ENCODE data around the gene RB1.
A peak's percentile ranks its signal among the peaks of the same experiment; 100 is the strongest.

The RB1 gene

DNA sequence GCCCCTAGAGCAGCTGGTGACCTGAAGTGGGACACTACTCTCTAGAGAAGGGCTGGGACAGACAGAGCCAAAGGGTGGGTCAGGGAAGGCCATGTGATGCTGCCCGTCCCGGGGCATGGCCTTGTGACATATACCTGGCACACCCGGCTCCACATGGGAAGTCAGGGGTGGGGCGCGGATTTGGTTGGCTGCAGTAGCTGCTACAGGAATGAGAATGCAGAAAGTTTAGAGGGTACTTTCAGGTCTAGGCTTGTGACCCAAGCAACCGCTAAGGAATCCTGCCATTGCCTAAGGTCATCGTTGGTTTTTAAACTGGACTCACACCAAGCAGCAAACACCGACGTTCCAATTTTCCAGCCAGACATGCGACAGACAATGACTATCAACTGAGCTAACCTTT is 203.5 kb downstream of the RB1 start:
- H3K36me3 ChIP-seq (ENCODE audit: control insufficient read depth in 2 of 2, insufficient read depth in 2 of 2, low read length in 2 of 2), result peaks cover 0 to 4% of the 10 kb centered on the region in 2 donors
- H3K9ac ChIP-seq (ENCODE audit: low read depth in 1 of 2, low read length in 2 of 2), result no peak overlapping the region
- no peaks in the 10 kb centered on the region for H3K27me3 ChIP-seq (ENCODE audit: control insufficient read depth in 2 of 2, insufficient read depth in 2 of 2, low read length in 2 of 2)
- H3K4me3 ChIP-seq (ENCODE audit: low read length in 2 of 2), result no peak overlapping the region
- H3K4me1 ChIP-seq (ENCODE audit: control insufficient read depth in 2 of 2, insufficient read depth in 2 of 2, low read length in 2 of 2), result peaks cover 0 to 7% of the 10 kb centered on the region in 2 donors
- H3K9me3 ChIP-seq (ENCODE audit: control insufficient read depth in 2 of 2, low read length in 2 of 2), result no peaks in the 10 kb centered on the region
- H3K27ac ChIP-seq (ENCODE audit: low read depth in 2 of 2, low read length in 2 of 2), result peak overlapping the region in 1 of 2 donors; percentile 77

GRCh38 chr13:48508011-48508410 is 204.5 kb downstream of the RB1 start:
- Histone ChIP-seq H3K9me3 (ENCODE audit: control insufficient read depth in 2 of 2, low read length in 2 of 2) (no peaks in the 10 kb centered on the region), H3K9ac (ENCODE audit: low read depth in 1 of 2, low read length in 2 of 2) (no peak overlapping the region), H3K4me3 (ENCODE audit: low read length in 2 of 2) (no peak overlapping the region), H3K36me3 (ENCODE audit: control insufficient read depth in 2 of 2, insufficient read depth in 2 of 2, low read length in 2 of 2) (peaks cover 0 to 4% of the 10 kb centered on the region in 2 donors), H3K4me1 (ENCODE audit: control insufficient read depth in 2 of 2, insufficient read depth in 2 of 2, low read length in 2 of 2) (peaks cover 0 to 7% of the 10 kb centered on the region in 2 donors), H3K27me3 (ENCODE audit: control insufficient read depth in 2 of 2, insufficient read depth in 2 of 2, low read length in 2 of 2) (no peaks in the 10 kb centered on the region), H3K27ac (ENCODE audit: low read depth in 2 of 2, low read length in 2 of 2) (no peak overlapping the region)

- no peaks in the 10 kb centered on the region for H3K9me3 ChIP-seq (ENCODE audit: control insufficient read depth in 2 of 2, low read length in 2 of 2)
- H3K27ac ChIP-seq (ENCODE audit: low read depth in 2 of 2, low read length in 2 of 2), result no peak overlapping the region
- H3K4me3 ChIP-seq (ENCODE audit: low read length in 2 of 2), result no peak overlapping the region
- peaks cover 0 to 4% of the 10 kb centered on the region in 2 donors for H3K36me3 ChIP-seq (ENCODE audit: control insufficient read depth in 2 of 2, insufficient read depth in 2 of 2, low read length in 2 of 2)
- no peaks in the 10 kb centered on the region for H3K27me3 ChIP-seq (ENCODE audit: control insufficient read depth in 2 of 2, insufficient read depth in 2 of 2, low read length in 2 of 2)
- H3K4me1 ChIP-seq (ENCODE audit: control insufficient read depth in 2 of 2, insufficient read depth in 2 of 2, low read length in 2 of 2), result peaks cover 0 to 7% of the 10 kb centered on the region in 2 donors
- H3K9ac ChIP-seq (ENCODE audit: low read depth in 1 of 2, low read length in 2 of 2), result no peak overlapping the region
Observed at GRCh38 chr13:48510698-48511097, 207.1 kb downstream of the RB1 start.

- Histone ChIP-seq H3K9me3 (ENCODE audit: control insufficient read depth in 2 of 2, low read length in 2 of 2) (no peaks in the 10 kb centered on the region), H3K27ac (ENCODE audit: low read depth in 2 of 2, low read length in 2 of 2) (no peak overlapping the region), H3K27me3 (ENCODE audit: control insufficient read depth in 2 of 2, insufficient read depth in 2 of 2, low read length in 2 of 2) (no peaks in the 10 kb centered on the region), H3K4me1 (ENCODE audit: control insufficient read depth in 2 of 2, insufficient read depth in 2 of 2, low read length in 2 of 2) (no peaks in the 10 kb centered on the region), H3K4me3 (ENCODE audit: low read length in 2 of 2) (no peak overlapping the region), H3K9ac (ENCODE audit: low read depth in 1 of 2, low read length in 2 of 2) (no peak overlapping the region), H3K36me3 (ENCODE audit: control insufficient read depth in 2 of 2, insufficient read depth in 2 of 2, low read length in 2 of 2) (peaks cover 0 to 4% of the 10 kb centered on the region in 2 donors)
Observed at GRCh38 chr13:48511621-48512230, 208.2 kb downstream of the RB1 start.

- no peak overlapping the region for H3K9ac ChIP-seq (ENCODE audit: low read depth in 1 of 2, low read length in 2 of 2)
- no peak overlapping the region for H3K27ac ChIP-seq (ENCODE audit: low read depth in 2 of 2, low read length in 2 of 2)
- H3K4me1 ChIP-seq (ENCODE audit: control insufficient read depth in 2 of 2, insufficient read depth in 2 of 2, low read length in 2 of 2), result no peaks in the 10 kb centered on the region
Observed at GRCh38 chr13:48514793-48515192, 211.2 kb downstream of the RB1 start.

DNA sequence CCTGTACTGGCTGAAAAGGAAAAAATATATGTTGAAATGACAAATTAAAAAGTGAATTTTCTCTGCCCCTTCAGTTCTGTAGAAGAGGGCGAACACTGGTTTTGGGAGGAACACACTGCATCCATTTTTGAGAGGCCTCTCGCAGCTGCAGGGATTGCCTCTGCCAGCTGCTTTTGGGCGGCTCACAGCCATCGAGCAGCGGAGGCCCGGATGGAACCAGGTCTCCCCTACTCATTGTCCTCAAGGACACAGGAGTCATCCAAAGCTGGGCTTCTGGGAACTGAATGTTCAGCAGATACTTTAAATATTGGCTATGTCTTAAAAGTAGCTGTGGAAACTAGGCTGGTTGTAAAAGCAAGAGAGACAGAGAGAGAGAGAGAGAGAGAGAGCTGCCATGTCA is 212.2 kb downstream of the RB1 start:
- Histone ChIP-seq H3K9me3 (ENCODE audit: control insufficient read depth in 2 of 2, low read length in 2 of 2) (no peaks in the 10 kb centered on the region), H3K9ac (ENCODE audit: low read depth in 1 of 2, low read length in 2 of 2) (no peak overlapping the region), H3K4me3 (ENCODE audit: low read length in 2 of 2) (no peak overlapping the region), H3K4me1 (ENCODE audit: control insufficient read depth in 2 of 2, insufficient read depth in 2 of 2, low read length in 2 of 2) (no peaks in the 10 kb centered on the region), H3K27me3 (ENCODE audit: control insufficient read depth in 2 of 2, insufficient read depth in 2 of 2, low read length in 2 of 2) (no peaks in the 10 kb centered on the region), H3K36me3 (ENCODE audit: control insufficient read depth in 2 of 2, insufficient read depth in 2 of 2, low read length in 2 of 2) (peaks cover 0 to 4% of the 10 kb centered on the region in 2 donors), H3K27ac (ENCODE audit: low read depth in 2 of 2, low read length in 2 of 2) (no peak overlapping the region)

More at GRCh38 chr13:48514793-48515192, 211.2 kb downstream of the RB1 start:
- peaks cover 0 to 4% of the 10 kb centered on the region in 2 donors for H3K36me3 ChIP-seq (ENCODE audit: control insufficient read depth in 2 of 2, insufficient read depth in 2 of 2, low read length in 2 of 2)
- H3K27me3 ChIP-seq (ENCODE audit: control insufficient read depth in 2 of 2, insufficient read depth in 2 of 2, low read length in 2 of 2), result no peaks in the 10 kb centered on the region
- H3K9me3 ChIP-seq (ENCODE audit: control insufficient read depth in 2 of 2, low read length in 2 of 2), result no peaks in the 10 kb centered on the region
- H3K4me3 ChIP-seq (ENCODE audit: low read length in 2 of 2), result no peak overlapping the region

DNA sequence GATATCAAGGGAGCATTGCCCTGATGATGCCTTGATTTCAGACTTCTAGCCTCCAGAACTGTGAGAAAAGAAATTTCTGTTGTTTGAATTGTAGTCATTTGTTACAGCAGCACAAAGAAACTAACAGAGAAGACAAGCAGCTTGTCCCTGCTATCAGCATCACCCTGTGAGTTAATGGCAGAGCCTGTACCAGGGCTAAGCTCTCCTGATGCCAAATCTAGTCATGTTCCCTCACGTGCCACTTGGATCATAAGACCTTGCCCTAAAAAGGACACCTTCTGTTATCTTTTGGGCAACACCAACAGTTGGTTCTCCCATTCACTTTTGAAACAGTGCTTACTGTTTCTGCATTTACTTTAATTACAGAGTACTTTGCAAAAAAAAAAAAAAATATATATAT is 214.5 kb downstream of the RB1 start:
- Histone ChIP-seq H3K9ac (ENCODE audit: low read depth in 1 of 2, low read length in 2 of 2) (no peak overlapping the region), H3K4me1 (ENCODE audit: control insufficient read depth in 2 of 2, insufficient read depth in 2 of 2, low read length in 2 of 2) (no peaks in the 10 kb centered on the region), H3K36me3 (ENCODE audit: control insufficient read depth in 2 of 2, insufficient read depth in 2 of 2, low read length in 2 of 2) (no peaks in the 10 kb centered on the region), H3K27ac (ENCODE audit: low read depth in 2 of 2, low read length in 2 of 2) (no peak overlapping the region), H3K27me3 (ENCODE audit: control insufficient read depth in 2 of 2, insufficient read depth in 2 of 2, low read length in 2 of 2) (no peaks in the 10 kb centered on the region), H3K9me3 (ENCODE audit: control insufficient read depth in 2 of 2, low read length in 2 of 2) (no peaks in the 10 kb centered on the region), H3K4me3 (ENCODE audit: low read length in 2 of 2) (no peak overlapping the region)

GRCh38 chr13:48526286-48526685 is 222.7 kb downstream of the RB1 start:
- no peak overlapping the region for H3K4me3 ChIP-seq (ENCODE audit: low read length in 2 of 2)
- no peak overlapping the region for H3K9ac ChIP-seq (ENCODE audit: low read depth in 1 of 2, low read length in 2 of 2)
- no peaks in the 10 kb centered on the region for H3K27me3 ChIP-seq (ENCODE audit: control insufficient read depth in 2 of 2, insufficient read depth in 2 of 2, low read length in 2 of 2)
- no peaks in the 10 kb centered on the region for H3K36me3 ChIP-seq (ENCODE audit: control insufficient read depth in 2 of 2, insufficient read depth in 2 of 2, low read length in 2 of 2)
- H3K27ac ChIP-seq (ENCODE audit: low read depth in 2 of 2, low read length in 2 of 2), result no peak overlapping the region
- H3K9me3 ChIP-seq (ENCODE audit: control insufficient read depth in 2 of 2, low read length in 2 of 2), result no peaks in the 10 kb centered on the region
- H3K4me1 ChIP-seq (ENCODE audit: control insufficient read depth in 2 of 2, insufficient read depth in 2 of 2, low read length in 2 of 2), result peaks cover under 1 to 2% of the 10 kb centered on the region in 2 donors

GRCh38 chr13:48527955-48528354 is 224.4 kb downstream of the RB1 start:
- Histone ChIP-seq H3K36me3 (ENCODE audit: control insufficient read depth in 2 of 2, insufficient read depth in 2 of 2, low read length in 2 of 2) (no peaks in the 10 kb centered on the region), H3K27ac (ENCODE audit: low read depth in 2 of 2, low read length in 2 of 2) (no peak overlapping the region), H3K9me3 (ENCODE audit: control insufficient read depth in 2 of 2, low read length in 2 of 2) (no peaks in the 10 kb centered on the region), H3K4me3 (ENCODE audit: low read length in 2 of 2) (no peak overlapping the region), H3K27me3 (ENCODE audit: control insufficient read depth in 2 of 2, insufficient read depth in 2 of 2, low read length in 2 of 2) (no peaks in the 10 kb centered on the region), H3K4me1 (ENCODE audit: control insufficient read depth in 2 of 2, insufficient read depth in 2 of 2, low read length in 2 of 2) (peaks cover 6 to 7% of the 10 kb centered on the region in 2 donors), H3K9ac (ENCODE audit: low read depth in 1 of 2, low read length in 2 of 2) (no peak overlapping the region)

GRCh38 chr13:48528720-48529119 is 225.2 kb downstream of the RB1 start:
- no peak overlapping the region for H3K9ac ChIP-seq (ENCODE audit: low read depth in 1 of 2, low read length in 2 of 2)
- no peak overlapping the region for H3K4me3 ChIP-seq (ENCODE audit: low read length in 2 of 2)
- no peaks in the 10 kb centered on the region for H3K36me3 ChIP-seq (ENCODE audit: control insufficient read depth in 2 of 2, insufficient read depth in 2 of 2, low read length in 2 of 2)
- H3K9me3 ChIP-seq (ENCODE audit: control insufficient read depth in 2 of 2, low read length in 2 of 2), result no peaks in the 10 kb centered on the region
- H3K27me3 ChIP-seq (ENCODE audit: control insufficient read depth in 2 of 2, insufficient read depth in 2 of 2, low read length in 2 of 2), result no peaks in the 10 kb centered on the region
- peaks cover 7 to 11% of the 10 kb centered on the region in 2 donors for H3K4me1 ChIP-seq (ENCODE audit: control insufficient read depth in 2 of 2, insufficient read depth in 2 of 2, low read length in 2 of 2)
- H3K27ac ChIP-seq (ENCODE audit: low read depth in 2 of 2, low read length in 2 of 2), result no peak overlapping the region

Data from mucosa of rectum (tissue), 2 donors.